ENCODE data around the gene IBSP. TPM values are rescaled to one million over a fixed set of nuclear protein-coding genes. Genes with fewer than 3 reads are reported as not detected.

Gene IBSP, protein sequence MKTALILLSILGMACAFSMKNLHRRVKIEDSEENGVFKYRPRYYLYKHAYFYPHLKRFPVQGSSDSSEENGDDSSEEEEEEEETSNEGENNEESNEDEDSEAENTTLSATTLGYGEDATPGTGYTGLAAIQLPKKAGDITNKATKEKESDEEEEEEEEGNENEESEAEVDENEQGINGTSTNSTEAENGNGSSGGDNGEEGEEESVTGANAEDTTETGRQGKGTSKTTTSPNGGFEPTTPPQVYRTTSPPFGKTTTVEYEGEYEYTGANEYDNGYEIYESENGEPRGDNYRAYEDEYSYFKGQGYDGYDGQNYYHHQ
- total RNA-seq: not detected
- under 1 TPM in 5 of 8 donors, not detected in 3; 0.09 to 0.31 (median 0.12) TPM for polyA plus RNA-seq (ENCODE audit: insufficient read depth in 1 of 8, insufficient read length in 8 of 8, low replicate concordance in 1 of 8)
- long read RNA-seq, donor 1: 0 reads
- long read RNA-seq, donor 2: 0 reads
- long read RNA-seq, donor 3: 0 reads
- long read RNA-seq, donor 4: 0 reads
- long read RNA-seq, donor 5: 0 reads
- long read RNA-seq, donor 6: 0 reads
- long read RNA-seq, donor 7: 0 reads
- long read RNA-seq, donor 8: 0 reads
- long read RNA-seq, donor 9: 0 reads
- long read RNA-seq, donor 10, partial matches to known transcripts: 0 of 2 reads
- long read RNA-seq, donor 10, other reads (novel, unspliced or antisense): 0 of 2 reads
- long read RNA-seq, donor 11: 0 reads

DNA sequence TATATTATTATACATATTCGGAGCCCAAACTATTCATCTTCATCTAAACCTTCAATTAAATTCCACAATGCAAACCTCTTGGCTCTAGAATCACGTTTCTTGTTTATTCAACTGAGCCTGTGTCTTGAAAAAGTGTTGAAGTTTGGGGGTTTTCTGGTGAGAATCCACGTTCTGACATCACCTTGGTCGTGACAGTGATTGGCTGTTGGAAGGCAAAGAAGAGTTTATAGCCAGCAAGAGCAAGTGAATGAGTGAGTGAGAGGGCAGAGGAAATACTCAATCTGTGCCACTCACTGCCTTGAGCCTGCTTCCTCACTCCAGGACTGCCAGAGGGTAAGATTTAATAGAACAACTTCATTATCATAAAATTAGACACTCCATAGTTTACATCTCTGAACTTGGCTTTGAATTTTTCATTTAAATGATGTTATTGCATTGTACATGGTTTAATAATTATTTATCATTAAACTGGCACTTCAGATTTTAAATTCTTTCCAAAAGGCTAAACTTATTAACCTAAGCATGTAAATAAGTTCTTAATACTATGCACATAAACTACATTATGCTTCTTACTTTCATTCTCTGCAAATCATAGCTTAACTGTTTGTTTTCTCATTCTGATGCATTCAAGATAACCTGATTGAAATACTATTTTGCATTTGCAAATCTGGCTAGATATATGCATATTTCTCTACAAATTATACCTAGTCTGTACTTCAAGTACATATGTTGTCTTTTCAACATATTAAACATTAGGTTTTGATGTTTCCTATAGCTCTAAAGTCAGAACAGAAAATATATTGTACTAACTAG is at the start of gene IBSP:
IBSP (plus strand) TSS at position 254 of the 813 bp plus-strand sequence. CDS start 2,808 bp downstream, outside the sequence.
- Histone ChIP-seq H3K4me1 (ENCODE audit: control insufficient read depth, insufficient read depth, low read length) (no peaks in the 10 kb centered on the region), H3K9me3 (replicated peaks; ENCODE audit: control insufficient read depth, low read depth, low read length) (no peaks in the 10 kb centered on the region), H3K4me3 (ENCODE audit: low read length) (no peak within 1 kb of the TSS), H3K36me3 (ENCODE audit: control insufficient read depth, insufficient read depth, low read length) (no peaks in the 10 kb centered on the region), H3K27ac (ENCODE audit: low read length) (no peak within 1 kb of the TSS), H3K27me3 (ENCODE audit: control insufficient read depth, insufficient read depth, low read length) (no peaks in the 10 kb centered on the region)
- DNase-seq: no peak
- WGBS (ENCODE audit: insufficient coverage): 68% methylated on average over 3 of the region's 4 CpGs

DNA sequence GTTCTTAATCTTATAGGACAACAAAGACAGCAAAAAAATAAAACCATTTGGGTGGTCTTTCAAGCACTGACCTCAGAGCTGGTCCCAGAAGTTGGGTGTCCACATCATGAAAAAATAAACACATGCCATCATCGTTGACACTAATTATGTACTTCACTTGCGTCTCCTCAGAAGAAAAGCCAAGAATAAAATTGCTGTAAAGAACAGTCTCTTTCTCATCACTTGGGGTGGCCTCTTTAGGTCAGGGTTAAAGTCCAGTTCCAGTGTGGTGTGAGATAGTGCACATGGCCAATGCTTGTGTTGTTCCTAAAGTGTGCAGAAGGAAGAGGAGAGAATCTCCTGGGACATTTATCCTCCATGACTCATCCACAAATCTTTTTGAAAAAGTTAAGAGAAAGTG is 49.5 kb upstream of the IBSP start:
- DNase-seq: no peak
- Histone ChIP-seq H3K27me3 (ENCODE audit: control insufficient read depth, insufficient read depth, low read length) (no peaks in the 10 kb centered on the region), H3K36me3 (ENCODE audit: control insufficient read depth, insufficient read depth, low read length) (no peaks in the 10 kb centered on the region), H3K4me3 (ENCODE audit: low read length) (no peak overlapping the region), H3K27ac (ENCODE audit: low read length) (no peak overlapping the region), H3K9me3 (replicated peaks; ENCODE audit: control insufficient read depth, low read depth, low read length) (no peaks in the 10 kb centered on the region), H3K4me1 (ENCODE audit: control insufficient read depth, insufficient read depth, low read length) (no peaks in the 10 kb centered on the region)
- 100% methylated on average over 1 of the region's 2 CpGs for WGBS (ENCODE audit: insufficient coverage)

DNA sequence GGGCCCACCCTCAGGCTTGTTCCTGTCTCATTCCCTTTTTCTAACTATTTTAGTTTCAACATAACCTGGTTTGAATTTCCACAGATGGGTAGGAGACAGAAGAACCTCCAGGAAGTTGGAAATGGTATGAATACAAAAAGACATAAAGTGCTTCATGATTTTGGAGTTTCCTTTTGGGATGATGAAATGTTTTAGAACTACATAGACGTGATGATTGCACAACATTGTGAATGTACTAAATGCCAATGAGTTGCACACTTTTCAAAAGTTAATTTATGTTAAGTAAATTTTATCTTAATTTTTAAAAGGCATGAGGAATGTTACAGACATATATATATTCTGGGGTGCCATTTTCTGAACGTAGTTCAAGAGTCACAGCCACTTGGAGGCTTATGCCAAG is 41.1 kb upstream of the IBSP start:
- Histone ChIP-seq H3K9me3 (replicated peaks; ENCODE audit: control insufficient read depth, low read depth, low read length) (no peaks in the 10 kb centered on the region), H3K27ac (ENCODE audit: low read length) (no peak overlapping the region), H3K27me3 (ENCODE audit: control insufficient read depth, insufficient read depth, low read length) (no peaks in the 10 kb centered on the region), H3K36me3 (ENCODE audit: control insufficient read depth, insufficient read depth, low read length) (no peaks in the 10 kb centered on the region), H3K4me3 (ENCODE audit: low read length) (no peak overlapping the region), H3K4me1 (ENCODE audit: control insufficient read depth, insufficient read depth, low read length) (no peaks in the 10 kb centered on the region)
- no CpG with 5 or more reads among the region's 2 CpGs for WGBS (ENCODE audit: insufficient coverage)
- no peak for DNase-seq

DNA sequence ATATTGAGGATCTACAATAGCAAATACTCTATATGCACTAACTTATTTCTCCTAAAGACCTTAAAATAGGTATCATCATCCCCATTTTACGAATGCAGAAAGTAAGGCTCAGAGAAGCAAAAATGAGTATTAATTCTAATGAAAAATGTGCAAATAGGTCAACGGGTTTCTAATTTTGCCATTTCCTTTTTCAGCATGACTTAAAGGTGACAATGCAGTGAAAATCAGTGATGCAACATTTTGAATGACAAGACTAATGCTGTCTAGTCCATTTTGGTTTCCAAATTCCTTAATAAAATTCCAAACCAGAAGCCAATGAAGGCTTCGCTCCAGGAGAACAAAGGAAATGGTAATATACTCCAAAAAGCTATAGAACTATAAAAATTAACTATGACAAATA is 37.0 kb upstream of the IBSP start:
- WGBS (ENCODE audit: insufficient coverage): no CpG with 5 or more reads among the region's 3 CpGs
- Histone ChIP-seq H3K36me3 (ENCODE audit: control insufficient read depth, insufficient read depth, low read length) (no peaks in the 10 kb centered on the region), H3K4me3 (ENCODE audit: low read length) (no peak overlapping the region), H3K4me1 (ENCODE audit: control insufficient read depth, insufficient read depth, low read length) (no peaks in the 10 kb centered on the region), H3K27ac (ENCODE audit: low read length) (no peak overlapping the region), H3K9me3 (replicated peaks; ENCODE audit: control insufficient read depth, low read depth, low read length) (no peaks in the 10 kb centered on the region), H3K27me3 (ENCODE audit: control insufficient read depth, insufficient read depth, low read length) (no peaks in the 10 kb centered on the region)
- DNase-seq: no peak

DNA sequence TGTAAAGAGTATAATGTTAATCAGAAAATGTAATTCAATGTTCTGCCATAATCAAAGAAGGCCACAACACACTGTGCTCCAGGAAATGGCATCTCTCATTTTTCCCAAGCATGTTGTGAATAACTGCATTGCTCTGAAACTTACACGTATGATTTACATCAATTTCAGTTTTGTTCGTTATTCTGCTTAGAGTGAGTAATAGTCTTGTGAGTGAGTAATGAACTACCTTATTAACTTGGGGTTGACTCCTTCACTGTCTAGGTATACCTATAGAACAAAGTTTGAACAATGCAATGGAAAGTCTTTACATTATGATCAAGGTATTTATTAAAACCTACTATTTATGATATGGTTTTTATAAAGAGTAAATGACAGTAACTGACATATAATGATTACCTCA is 17.8 kb upstream of the IBSP start:
- H3K4me3 ChIP-seq (ENCODE audit: low read length): no peak overlapping the region
- H3K27me3 ChIP-seq (ENCODE audit: control insufficient read depth, insufficient read depth, low read length): no peaks in the 10 kb centered on the region
- H3K4me1 ChIP-seq (ENCODE audit: control insufficient read depth, insufficient read depth, low read length): no peaks in the 10 kb centered on the region
- no peak for DNase-seq
- H3K36me3 ChIP-seq (ENCODE audit: control insufficient read depth, insufficient read depth, low read length): no peaks in the 10 kb centered on the region
- no peaks in the 10 kb centered on the region for H3K9me3 ChIP-seq (replicated peaks; ENCODE audit: control insufficient read depth, low read depth, low read length)
- H3K27ac ChIP-seq (ENCODE audit: low read length): no peak overlapping the region
- WGBS (ENCODE audit: insufficient coverage): no CpG with 5 or more reads among the region's 2 CpGs

DNA sequence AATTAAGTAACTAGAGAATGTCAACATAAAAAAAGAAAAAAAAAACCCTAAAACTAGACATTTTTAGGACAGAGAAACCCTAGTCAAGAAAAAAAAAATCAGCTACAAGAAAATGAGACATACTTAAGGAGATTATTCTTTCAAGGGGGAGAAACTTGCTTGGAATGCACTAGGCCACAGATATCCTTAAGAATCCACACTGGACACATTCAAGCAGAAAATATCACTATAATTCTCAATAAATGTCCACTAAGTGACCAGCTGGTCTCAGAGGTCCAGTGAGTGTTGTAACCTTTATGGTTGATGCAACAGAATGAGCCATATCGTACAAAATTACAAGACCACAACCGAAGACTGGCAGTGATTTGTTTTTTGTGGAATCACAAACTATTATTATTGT is 15.6 kb upstream of the IBSP start:
- Histone ChIP-seq H3K27me3 (ENCODE audit: control insufficient read depth, insufficient read depth, low read length) (no peaks in the 10 kb centered on the region), H3K27ac (ENCODE audit: low read length) (no peak overlapping the region), H3K4me1 (ENCODE audit: control insufficient read depth, insufficient read depth, low read length) (no peaks in the 10 kb centered on the region), H3K36me3 (ENCODE audit: control insufficient read depth, insufficient read depth, low read length) (no peaks in the 10 kb centered on the region), H3K4me3 (ENCODE audit: low read length) (no peak overlapping the region), H3K9me3 (replicated peaks; ENCODE audit: control insufficient read depth, low read depth, low read length) (no peaks in the 10 kb centered on the region)
- WGBS (ENCODE audit: insufficient coverage): no CpG with 5 or more reads among the region's 2 CpGs
- no peak for DNase-seq

DNA sequence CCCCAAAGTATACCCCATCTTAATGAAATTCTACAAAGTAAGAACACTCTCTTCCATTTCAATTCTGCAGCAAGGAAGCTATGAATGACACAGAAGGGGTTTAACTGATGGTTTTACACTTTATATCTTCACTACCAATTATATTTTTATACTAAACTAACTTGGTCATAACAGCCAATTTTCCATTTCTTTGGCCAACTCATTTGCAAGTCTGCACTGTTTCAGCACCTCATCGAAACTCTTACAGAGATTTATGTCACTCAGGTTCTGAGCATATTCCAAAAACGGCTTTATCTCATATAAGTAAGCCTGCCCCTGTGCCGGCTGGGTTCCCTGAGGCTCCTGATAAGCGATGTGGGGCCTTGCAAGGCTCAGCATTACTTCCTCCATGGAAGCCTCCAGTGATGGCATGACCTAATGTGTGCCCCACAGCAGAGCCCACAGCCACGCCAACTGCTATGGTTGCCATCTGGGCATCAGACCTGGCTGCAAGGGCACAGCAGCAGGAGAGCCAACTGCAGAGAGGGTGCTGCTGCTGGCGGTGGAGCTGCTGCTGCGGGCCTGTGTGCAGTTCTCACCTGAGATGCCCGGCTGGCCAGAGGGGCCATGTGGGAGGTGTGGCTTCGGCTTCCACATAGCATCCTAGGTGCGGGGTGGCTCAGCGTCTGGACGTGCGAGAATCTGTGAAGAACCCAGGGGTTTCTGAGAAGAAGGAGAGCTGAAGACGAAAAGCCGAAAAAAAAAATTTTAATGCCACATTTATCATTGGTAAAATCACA is 13.4 kb upstream of the IBSP start:
- Histone ChIP-seq H3K36me3 (ENCODE audit: control insufficient read depth, insufficient read depth, low read length) (no peaks in the 10 kb centered on the region), H3K27ac (ENCODE audit: low read length) (no peak overlapping the region), H3K4me3 (ENCODE audit: low read length) (no peak overlapping the region), H3K4me1 (ENCODE audit: control insufficient read depth, insufficient read depth, low read length) (no peaks in the 10 kb centered on the region), H3K9me3 (replicated peaks; ENCODE audit: control insufficient read depth, low read depth, low read length) (no peaks in the 10 kb centered on the region), H3K27me3 (ENCODE audit: control insufficient read depth, insufficient read depth, low read length) (no peaks in the 10 kb centered on the region)
- WGBS (ENCODE audit: insufficient coverage): 90% methylated on average over 7 of the region's 15 CpGs
- DNase-seq: no peak

DNA sequence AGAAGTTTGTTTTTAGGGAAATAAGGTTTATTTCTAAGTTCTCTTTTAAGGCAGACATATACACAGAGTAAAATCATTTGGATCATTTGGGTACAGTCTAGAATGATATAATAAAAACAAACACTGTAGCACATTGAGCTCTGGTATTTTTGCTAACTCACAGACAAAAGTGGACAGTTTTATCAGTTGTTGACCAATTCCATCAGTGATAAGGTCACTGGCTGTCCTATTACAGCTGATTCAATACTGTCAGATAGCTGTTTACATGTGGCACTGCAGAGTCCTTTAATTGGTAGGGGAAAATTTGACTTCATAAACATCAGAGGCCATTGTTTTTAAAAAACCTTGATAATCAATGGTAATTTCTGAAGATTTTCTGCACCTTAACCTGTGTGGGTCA is 3.5 kb downstream of the IBSP start:
- no peak overlapping the region for H3K4me3 ChIP-seq (ENCODE audit: low read length)
- no peaks in the 10 kb centered on the region for H3K4me1 ChIP-seq (ENCODE audit: control insufficient read depth, insufficient read depth, low read length)

DNA sequence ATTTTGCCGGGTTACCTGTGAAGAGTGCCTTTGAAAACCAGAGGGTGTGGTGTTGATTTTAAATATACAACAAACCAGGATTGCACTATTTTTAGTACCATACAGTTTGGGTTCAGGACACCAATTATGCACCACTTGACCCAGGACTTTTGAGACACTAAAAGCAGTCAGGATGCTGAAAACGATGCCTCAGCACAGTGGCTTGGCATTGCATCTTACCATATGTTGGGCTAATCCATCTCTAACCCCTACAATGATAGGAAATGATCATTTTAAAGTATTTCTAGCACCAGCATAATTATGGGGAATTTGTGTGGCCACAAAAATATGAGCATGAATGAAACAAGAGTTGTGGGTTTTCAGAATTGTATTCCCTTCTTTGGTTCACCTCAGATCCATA is 4.1 kb downstream of the IBSP start:
- Histone ChIP-seq H3K4me3 (ENCODE audit: low read length) (no peak overlapping the region), H3K27ac (ENCODE audit: low read length) (no peak overlapping the region), H3K4me1 (ENCODE audit: control insufficient read depth, insufficient read depth, low read length) (no peaks in the 10 kb centered on the region), H3K9me3 (replicated peaks; ENCODE audit: control insufficient read depth, low read depth, low read length) (no peaks in the 10 kb centered on the region), H3K36me3 (ENCODE audit: control insufficient read depth, insufficient read depth, low read length) (no peaks in the 10 kb centered on the region), H3K27me3 (ENCODE audit: control insufficient read depth, insufficient read depth, low read length) (no peaks in the 10 kb centered on the region)
- 60% methylated on average over 1 of the region's 2 CpGs for WGBS (ENCODE audit: insufficient coverage)
- DNase-seq: no peak

More for the DNA sequence above, 3.5 kb downstream of the IBSP start:
- no peaks in the 10 kb centered on the region for H3K36me3 ChIP-seq (ENCODE audit: control insufficient read depth, insufficient read depth, low read length)
- no peak overlapping the region for H3K27ac ChIP-seq (ENCODE audit: low read length)
- no peak for DNase-seq
- H3K9me3 ChIP-seq (replicated peaks; ENCODE audit: control insufficient read depth, low read depth, low read length): no peaks in the 10 kb centered on the region
- no peaks in the 10 kb centered on the region for H3K27me3 ChIP-seq (ENCODE audit: control insufficient read depth, insufficient read depth, low read length)

Measured in muscle of leg (tissue), 16 donors.